ENCODE measurements around the gene LHPP. TPM values are rescaled to one million over a fixed set of nuclear protein-coding genes. Genes with fewer than 3 reads are reported as not detected.
"Not testable (repeated sequence)": the region's sequence is repeated elsewhere in the genome, so short reads cannot be mapped to it uniquely, and the experiment has no call there.

The LHPP gene
- total RNA-seq, 1 experiment from 2014 or later = 15.4 TPM

DNA sequence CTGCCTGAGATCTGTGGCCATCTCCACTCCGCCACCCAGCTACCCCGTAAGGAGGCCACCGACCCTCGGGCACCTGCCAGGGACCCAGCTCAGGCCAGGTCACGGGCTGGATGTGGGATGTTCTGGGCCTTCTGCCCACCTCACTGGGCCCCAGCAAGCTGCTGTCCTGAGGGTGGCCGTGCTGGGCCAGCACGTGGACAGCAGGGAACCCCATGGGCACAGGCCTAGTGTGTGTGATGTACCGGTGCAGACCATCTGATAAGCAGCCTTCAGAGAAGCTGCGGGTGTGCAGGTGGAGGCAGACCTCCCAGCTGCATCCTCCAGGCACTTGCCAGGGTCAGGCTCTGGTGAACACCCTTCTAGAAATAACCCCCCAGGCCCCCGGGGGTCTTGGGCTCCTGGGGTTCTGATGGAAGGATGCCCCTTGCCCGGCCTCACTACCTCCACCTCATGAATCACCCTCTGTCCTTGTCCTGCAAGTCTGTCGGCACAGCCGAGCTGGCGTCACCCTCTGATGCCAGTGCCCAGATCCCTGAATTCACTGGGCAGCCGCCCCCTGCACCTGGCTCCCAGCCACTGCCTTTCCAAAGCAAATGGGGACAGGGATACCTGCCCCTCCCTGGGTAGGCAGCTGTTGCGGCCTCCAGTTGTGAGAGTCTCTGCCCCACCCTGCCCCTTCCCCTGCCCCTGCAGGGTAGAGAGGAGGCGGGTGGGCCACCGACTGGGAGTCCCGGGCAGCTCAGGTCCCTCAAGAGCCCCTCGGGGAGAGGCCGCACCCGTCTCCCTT is 142.8 kb downstream of the LHPP start:
- no peak for DNase-seq (ENCODE audit: low spot score)

GRCh38 chr10:124605001-124605370 is 143.4 kb downstream of the LHPP start:
- no peak for DNase-seq (ENCODE audit: low spot score)

- DNase-seq (ENCODE audit: low spot score) = no peak
Measured at GRCh38 chr10:124605481-124605855, 143.8 kb downstream of the LHPP start.

DNA sequence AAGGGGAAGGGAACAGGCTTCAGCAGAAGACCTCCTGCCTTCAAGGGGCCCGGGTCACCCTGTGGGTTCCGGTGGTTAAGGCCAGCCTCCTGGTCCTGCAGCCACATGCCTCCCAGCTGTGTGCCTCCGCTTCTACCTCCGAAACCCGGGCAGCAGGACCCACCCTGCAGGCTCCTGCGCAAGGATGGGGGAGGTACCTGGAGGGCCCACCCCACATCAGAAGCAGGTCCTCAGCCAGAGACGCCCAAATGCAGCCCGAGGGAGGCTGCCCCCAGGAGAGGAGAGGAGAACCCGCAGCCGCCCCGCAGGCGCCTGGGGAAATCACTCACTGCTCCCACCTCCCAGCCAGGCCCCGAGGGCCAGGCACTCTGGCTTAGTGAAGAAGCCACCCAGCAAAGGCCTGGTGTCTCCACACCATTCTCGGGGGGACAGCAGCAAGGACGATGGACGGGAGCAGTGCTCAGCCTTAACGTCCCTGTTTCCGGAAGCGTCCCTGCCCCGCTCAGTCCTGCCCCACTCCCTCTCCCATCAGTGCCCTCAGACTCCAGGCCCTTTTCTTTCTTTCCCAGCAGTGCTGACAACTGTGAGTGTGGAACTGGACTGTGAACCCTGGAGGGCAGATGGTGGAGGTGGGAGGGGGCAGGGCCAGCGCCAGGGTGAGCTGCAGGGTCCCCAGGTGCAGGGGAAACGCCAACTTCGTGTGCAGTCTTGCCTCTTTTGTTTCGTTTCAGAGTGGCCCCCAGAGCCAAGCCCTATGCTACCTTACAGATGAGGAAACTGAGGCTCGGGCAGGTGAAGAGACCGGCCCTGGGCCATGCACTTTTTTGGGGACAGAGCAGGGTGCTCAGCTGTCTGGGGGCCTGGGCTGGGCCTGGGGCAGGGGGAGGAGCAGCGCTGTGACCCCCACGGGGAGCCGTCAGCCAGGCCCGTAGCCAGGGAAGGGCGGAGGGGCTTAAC is 144.5 kb downstream of the LHPP start:
- DNase-seq (ENCODE audit: low spot score) = no peak

GRCh38 chr10:124606822-124607221 is 145.2 kb downstream of the LHPP start:
- DNase-seq (ENCODE audit: low spot score) = no peak

GRCh38 chr10:124607693-124608092 is 146.1 kb downstream of the LHPP start:
- no peak for DNase-seq (ENCODE audit: low spot score)

GRCh38 chr10:124608093-124608721 is 146.6 kb downstream of the LHPP start:
- no peak for DNase-seq (ENCODE audit: low spot score)

DNA sequence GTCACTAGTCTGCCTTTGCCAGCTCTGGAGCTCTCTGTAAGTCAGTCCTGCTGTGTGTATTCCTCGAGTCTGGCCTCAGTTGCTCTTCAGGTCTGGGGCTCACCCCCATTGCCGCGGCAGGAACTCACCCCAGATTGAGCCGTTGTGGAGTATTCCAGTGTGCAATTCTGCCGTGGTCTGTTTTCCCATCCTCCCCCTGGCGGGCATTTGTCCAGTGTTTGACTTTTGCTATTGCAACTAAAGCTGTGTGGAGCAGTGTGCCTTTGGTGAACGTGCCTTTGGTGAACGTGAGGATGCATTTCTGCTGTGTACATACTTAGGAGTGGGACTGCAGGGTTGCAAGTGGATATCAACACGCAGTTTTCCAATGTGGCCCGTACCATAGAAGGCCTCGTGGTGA is 148.1 kb downstream of the LHPP start:
- DNase-seq (ENCODE audit: low spot score) = no peak

GRCh38 chr10:124610186-124610585 is 148.6 kb downstream of the LHPP start:
- DNase-seq (ENCODE audit: low spot score) = not testable (repeated sequence)

DNA sequence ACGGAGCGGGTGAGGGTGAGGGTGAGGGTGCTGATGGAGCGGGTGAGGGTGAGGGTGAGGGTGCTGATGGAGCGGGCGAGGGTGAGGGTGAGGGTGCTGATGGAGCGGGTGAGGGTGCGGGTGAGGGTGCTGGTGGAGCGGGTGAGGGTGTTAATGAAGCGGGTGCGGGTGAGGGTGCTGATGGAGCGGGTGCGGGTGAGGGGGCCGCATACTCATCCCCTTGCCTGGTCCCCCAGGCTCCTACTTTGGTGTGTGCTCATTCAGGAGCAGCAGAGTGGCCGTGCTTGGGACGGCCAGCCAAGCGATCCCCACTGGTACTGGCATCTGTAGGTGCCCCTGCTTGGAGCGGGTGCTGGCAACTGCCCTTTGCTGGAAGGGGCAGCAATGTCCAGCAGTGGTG is 149.2 kb downstream of the LHPP start:
- not testable (repeated sequence) for DNase-seq (ENCODE audit: low spot score)

DNA sequence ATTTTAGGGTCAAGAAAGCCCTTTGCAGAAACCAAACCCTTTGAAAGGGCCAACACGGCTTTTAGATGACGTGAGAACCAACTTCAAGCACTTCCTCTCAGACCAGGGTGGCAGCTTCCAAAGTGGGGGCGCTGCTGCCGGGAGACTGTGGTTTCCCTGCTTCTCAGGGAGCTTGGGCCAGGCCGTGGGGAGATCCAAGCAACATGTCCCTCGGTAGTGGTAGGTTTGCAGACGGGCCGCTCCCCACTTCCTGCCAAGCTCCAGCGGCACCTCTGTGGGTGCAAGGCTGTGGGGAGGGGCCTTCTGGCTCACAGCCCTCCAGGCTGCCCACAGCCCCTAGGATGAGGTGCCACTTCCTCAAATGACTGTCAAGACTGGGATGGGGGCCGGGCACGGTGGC is 150.1 kb downstream of the LHPP start:
- no peak for DNase-seq (ENCODE audit: low spot score)

DNA sequence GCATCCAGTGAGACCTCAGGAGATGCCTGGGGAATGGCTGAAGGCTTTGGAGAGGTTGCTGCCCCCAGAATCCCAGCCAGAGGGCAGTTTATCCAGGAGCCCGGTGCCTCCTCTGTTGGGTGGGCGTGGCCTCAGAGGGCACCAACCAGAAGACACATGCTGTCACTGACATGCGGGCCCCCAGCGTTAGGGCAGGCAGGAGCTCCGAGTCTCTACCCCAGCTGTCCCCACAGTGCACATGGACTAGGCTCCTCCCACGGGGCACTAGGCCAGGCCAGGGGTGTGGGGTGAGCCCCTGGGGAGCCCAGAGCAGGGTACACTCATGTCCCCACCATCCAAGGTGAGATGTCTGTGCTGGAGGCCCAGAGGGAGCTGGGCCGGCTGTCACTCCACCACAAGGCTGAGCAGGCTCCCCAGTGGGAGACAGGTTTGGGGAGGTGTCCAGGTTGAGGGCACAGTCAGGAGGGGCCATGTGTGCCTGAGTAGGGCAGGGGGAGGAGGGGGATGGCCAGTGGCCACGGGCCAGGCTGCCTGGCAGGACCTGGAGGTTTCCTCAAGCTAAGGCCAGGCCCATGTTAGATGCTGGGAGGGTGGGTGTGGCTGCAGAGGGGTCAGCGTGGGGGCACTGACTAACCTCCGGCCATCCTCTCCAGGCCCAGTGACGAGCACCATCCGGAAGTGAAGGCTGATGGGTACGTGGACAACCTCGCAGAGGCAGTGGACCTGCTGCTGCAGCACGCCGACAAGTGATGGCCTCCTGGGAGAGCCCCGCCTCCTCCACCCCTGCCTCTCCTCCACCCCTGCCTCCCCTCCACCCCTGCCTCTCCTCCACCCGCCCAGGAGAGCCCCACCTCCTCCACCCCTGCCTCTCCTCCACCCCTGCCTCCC is 151.2 kb downstream of the LHPP start:
- no peak for DNase-seq (ENCODE audit: low spot score)

GRCh38 chr10:124614003-124614659 is 152.5 kb downstream of the LHPP start:
- no peak for DNase-seq (ENCODE audit: low spot score)

- no peak for DNase-seq (ENCODE audit: low spot score)
Measured at GRCh38 chr10:124615259-124615658, 153.6 kb downstream of the LHPP start.

GRCh38 chr10:124616040-124616835 is 154.6 kb downstream of the LHPP start:
- no peak for DNase-seq (ENCODE audit: low spot score)

GRCh38 chr10:124616836-124617130 is 155.2 kb downstream of the LHPP start:
- no peak for DNase-seq (ENCODE audit: low spot score)

DNA sequence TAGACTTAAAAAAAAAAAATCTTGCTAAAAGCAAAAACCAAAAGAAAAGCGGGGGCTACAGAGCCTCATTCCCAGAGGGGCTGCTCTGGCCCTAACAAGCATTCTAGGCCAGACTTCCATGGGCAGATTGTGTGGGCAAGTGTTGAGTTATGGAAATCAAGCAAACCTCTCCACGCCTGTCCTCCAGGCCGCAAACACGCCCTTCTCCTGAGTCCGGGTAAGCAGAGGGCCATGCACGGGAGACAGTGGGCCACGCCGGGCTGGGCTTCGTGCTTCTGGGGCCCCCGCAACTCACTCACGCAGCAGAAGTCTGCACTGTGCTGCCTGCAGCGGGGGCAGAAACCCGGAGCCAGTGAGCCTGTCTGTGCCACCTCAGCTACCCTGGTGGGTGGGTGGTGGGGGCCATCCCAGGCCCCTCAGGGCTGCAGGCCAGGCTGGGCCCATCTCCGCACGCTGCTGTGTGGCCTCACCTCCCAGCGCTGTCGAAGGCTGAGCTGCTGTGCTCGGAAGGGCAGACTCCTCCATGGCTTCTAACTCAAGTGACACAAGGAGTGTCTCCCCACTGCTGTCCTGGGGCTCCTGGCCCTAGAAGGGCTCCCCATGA is 156.9 kb downstream of the LHPP start:
- DNase-seq (ENCODE audit: low spot score) = no peak

DNA sequence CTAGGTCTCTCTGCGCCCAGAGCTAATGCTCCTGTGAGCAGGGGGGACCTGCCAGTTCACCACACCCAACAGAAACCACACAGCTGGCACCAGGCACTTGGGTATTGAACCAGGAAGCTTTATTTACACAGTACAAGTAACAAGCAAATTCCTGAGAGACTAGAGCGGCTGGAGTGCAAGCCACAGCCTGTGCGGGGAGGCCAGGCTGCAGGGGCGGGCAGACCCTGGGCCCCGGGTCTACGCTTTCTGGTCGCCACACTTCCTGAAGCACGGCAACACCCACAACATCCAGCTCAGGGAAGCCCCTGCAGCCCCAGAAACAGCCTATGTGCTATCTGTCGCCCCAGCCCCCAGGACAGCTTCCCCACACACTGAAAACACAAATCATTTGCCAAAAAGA is 157.6 kb downstream of the LHPP start:
- DNase-seq (ENCODE audit: low spot score) = peak; percentile 12

GRCh38 chr10:124619802-124620490 is 158.3 kb downstream of the LHPP start:
- no peak for DNase-seq (ENCODE audit: low spot score)
